ENCODE measurements around the gene RECQL5. TPM values are rescaled to one million over a fixed set of nuclear protein-coding genes. Genes with fewer than 3 reads are reported as not detected.

RECQL5 gene
- total RNA-seq, 1 donor from 2014 or later: 26.0 TPM

Other genes starting within 250 kb of the RECQL5 start
- 43.5 TPM for gene TMEM94, start 210.5 kb downstream of the RECQL5 start, total RNA-seq
- 26.4 TPM for gene CASKIN2, start 151.6 kb downstream of the RECQL5 start, total RNA-seq
- gene TSEN54, start 150.6 kb downstream of the RECQL5 start, total RNA-seq: 15.9 TPM
- gene LLGL2, start 141.5 kb downstream of the RECQL5 start, total RNA-seq: 90.6 TPM
- 34.2 TPM for gene MYO15B, start 79.4 kb downstream of the RECQL5 start, total RNA-seq
- gene SMIM5, start 33.7 kb downstream of the RECQL5 start, total RNA-seq: 0.13 TPM
- gene SAP30BP, start 184 bp upstream of the RECQL5 start, total RNA-seq: 31.6 TPM
- 2.6 TPM for gene ITGB4, start 54.3 kb upstream of the RECQL5 start, total RNA-seq
- gene GALK1, start 98.0 kb upstream of the RECQL5 start, total RNA-seq: 90.9 TPM
- gene UNK, start 117.7 kb upstream of the RECQL5 start, total RNA-seq: 7.0 TPM
- 10.8 TPM for gene UNC13D, start 177.2 kb upstream of the RECQL5 start, total RNA-seq
- 68.3 TPM for gene WBP2, start 188.2 kb upstream of the RECQL5 start, total RNA-seq
- gene TRIM47, start 211.4 kb upstream of the RECQL5 start, total RNA-seq: 24.3 TPM
- gene TRIM65, start 229.8 kb upstream of the RECQL5 start, total RNA-seq: 9.8 TPM
- gene MRPL38, start 237.7 kb upstream of the RECQL5 start, total RNA-seq: 82.4 TPM

All from left lobe of liver (tissue), 1 donor.